H1 (cell line): ENCODE data around the gene ARL5A. TPM values are rescaled to one million over a fixed set of nuclear protein-coding genes. Genes with fewer than 3 reads are reported as not detected.

Source experiments
- CEBPB ChIP-seq: IDR thresholded peaks from 2 replicates; pipeline ENCODE4 v1.6.1; 2012; ENCODE audit warnings: low read depth, low read length
- KDM4A ChIP-seq: IDR thresholded peaks from one replicate; pipeline ENCODE4 v1.7.1; 2012; ENCODE audit warnings: low read depth, mild to moderate bottlenecking, moderate library complexity, low read length, inconsistent platforms; ENCODE audit not compliant: severe bottlenecking
- RNF2 ChIP-seq: fragments of 200-900, 300-1000 bp; sonication (generic); IDR thresholded peaks from 2 replicates; pipeline ENCODE4 v1.7.1; 2016; ENCODE audit warnings: borderline replicate concordance, low read depth, mild to moderate bottlenecking, antibody characterized with exemption, low read length; ENCODE audit not compliant: poor library complexity, severe bottlenecking; ENCODE audit errors: missing control alignments
- SP2 ChIP-seq: IDR thresholded peaks from 2 replicates; pipeline ENCODE4 v1.6.1; 2012; ENCODE audit warnings: mild to moderate bottlenecking, low read length, inconsistent platforms
- TAF1 ChIP-seq: IDR thresholded peaks from 2 replicates; pipeline ENCODE4 v1.6.1; 2011; ENCODE audit warnings: mild to moderate bottlenecking, low read depth, low read length
- TBP ChIP-seq: IDR thresholded peaks from 2 replicates; pipeline ENCODE4 v1.6.1; 2011; ENCODE audit warnings: low read depth, low read length, improper control_type of control experiment
- ZNF274 ChIP-seq: IDR thresholded peaks from 2 replicates; pipeline ENCODE4 v1.7.0; 2012; ENCODE audit warnings: low read length, borderline replicate concordance; ENCODE audit errors: extremely low read depth
- polyA plus RNA-seq, 7 experiments: library from polyadenylated mRNA; depleted of rRNA in 3 of 7; stranded (reverse) in 5 of 7; unstranded in 2 of 7; fragments of >200 nt in 5 of 7; fragments of 200-250 nt in 2 of 7; gene quantifications; 1 replicate in 5 of 7; 2 replicates in 1 of 7; 4 replicates in 1 of 7; pipeline versions ENCODE4 v1.2.1 to v1.2.3, GENCODE V29; 2011 to 2013; ENCODE audit warnings: missing spikeins in 2 of 7, mixed read lengths in 2 of 7
- total RNA-seq: library from RNA; stranded (reverse); fragmentation: NEBNext Ultra II Directional; extraction: Animal tissue kit (Norgen Biotek cat#: 25700); gene quantifications from 2 replicates; pipeline ENCODE4 v1.2.1, GENCODE V29; 2021

Gene ARL5A
- total and polyA plus RNA-seq, 2 of the 8 experiments (the other 6 are each of a cell fraction or from before 2014, with no cell fraction given): 12.6 to 86.3 TPM

GRCh38 chr2:151842830-151843690 lies 14.8 kb upstream of the ARL5A start (continued):
- no peak for TF ChIP-seq RNF2
- TF ChIP-seq CEBPB: no peak
- TF ChIP-seq TAF1: no peak
- TF ChIP-seq TBP: no peak
- TF ChIP-seq KDM4A: no peak
- no peak for TF ChIP-seq SP2
- no peak for TF ChIP-seq ZNF274
